Measurements from ENCODE around the gene HOXD4.

Gene HOXD4

DNA sequence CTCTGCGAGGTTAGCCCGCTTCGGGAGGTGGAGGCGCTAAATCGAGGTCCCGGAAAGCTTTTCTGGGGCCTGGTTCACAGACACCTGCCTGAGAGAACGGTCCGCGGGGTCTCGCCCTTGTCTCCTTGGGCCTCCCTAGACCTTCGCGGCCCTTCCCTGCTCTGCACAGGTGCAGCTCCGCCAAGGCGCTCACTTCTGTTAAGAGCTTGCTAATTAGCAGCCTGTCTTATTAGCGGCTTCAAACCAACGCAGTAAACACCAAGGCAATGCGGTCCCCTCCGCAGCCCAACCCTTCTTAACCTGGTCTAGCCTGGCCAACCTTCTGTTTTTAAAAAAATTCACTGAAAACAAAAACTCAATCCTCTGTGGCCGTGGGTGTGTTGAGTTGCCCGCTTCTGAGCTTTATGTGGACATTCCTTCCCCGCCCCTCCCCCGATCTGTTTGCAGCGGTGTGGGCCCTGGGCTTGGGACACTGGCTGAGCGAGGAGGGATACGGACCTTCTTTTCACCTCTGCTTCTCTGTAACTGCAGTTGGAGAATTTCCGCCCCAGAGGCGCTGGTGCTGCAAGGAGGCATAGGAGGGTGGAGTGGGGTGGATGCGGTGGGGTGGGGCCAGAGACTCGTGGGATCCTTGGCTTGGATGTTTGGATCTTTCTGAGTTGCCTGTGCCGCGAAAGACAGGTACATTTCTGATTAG is 3.4 kb upstream of the HOXD4 start:
- Histone ChIP-seq H3K27ac (ENCODE audit: low read depth, low read length) (no peak overlapping the region), H3K9ac (ENCODE audit: low read depth, low read length) (no peak overlapping the region), H3K9me3 (ENCODE audit: insufficient read depth, low read depth, low read length) (0 out of 2 replicates have a peak, but pooled peaks cover 4% of the 10 kb centered on the region), H3K36me3 (ENCODE audit: insufficient read depth, low read length) (no peaks in the 10 kb centered on the region), H3K4me1 (ENCODE audit: insufficient read depth, low read length) (0 out of 2 replicates have a peak, but pooled peaks cover 2% of the 10 kb centered on the region), H3K27me3 (ENCODE audit: insufficient read depth, low read length) (peaks cover 100% of the 10 kb centered on the region), H3K4me3 (ENCODE audit: low read length) (no peak overlapping the region)
- WGBS = 3% methylated on average over 31 of the region's 31 CpGs

DNA sequence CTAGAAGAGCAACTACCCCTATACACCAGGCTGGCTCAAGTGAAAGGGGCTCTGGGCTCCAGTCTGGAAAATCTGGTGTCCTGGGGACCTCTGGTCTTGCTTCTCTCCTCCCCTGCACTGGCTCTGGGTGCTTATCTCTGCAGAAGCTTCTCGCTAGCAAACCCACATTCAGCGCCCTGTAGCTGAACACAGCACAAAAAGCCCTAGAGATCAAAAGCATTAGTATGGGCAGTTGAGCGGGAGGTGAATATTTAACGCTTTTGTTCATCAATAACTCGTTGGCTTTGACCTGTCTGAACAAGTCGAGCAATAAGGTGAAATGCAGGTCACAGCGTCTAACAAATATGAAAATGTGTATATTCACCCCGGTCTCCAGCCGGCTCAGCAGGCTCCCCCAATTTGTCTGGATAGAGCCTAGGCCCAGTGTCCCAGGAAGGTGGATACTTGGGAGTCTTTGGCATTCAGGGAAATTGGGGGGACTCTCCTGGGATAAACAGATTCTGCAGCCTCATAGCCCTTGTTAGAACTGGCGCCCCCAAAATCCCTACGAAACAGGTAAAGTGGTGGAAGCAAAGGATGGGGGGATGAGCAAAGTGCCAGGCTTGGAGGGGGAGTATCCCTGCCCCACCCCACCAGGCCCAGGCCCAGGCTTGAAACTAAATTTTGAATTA is 2.5 kb upstream of the HOXD4 start:
- H3K27me3 ChIP-seq (ENCODE audit: insufficient read depth, low read length) = peaks cover 100% of the 10 kb centered on the region
- no peak overlapping the region for H3K27ac ChIP-seq (ENCODE audit: low read depth, low read length)
- no peak overlapping the region for H3K4me3 ChIP-seq (ENCODE audit: low read length)
- H3K9me3 ChIP-seq (ENCODE audit: insufficient read depth, low read depth, low read length) = 0 out of 2 replicates have a peak, but pooled peaks cover 4% of the 10 kb centered on the region
- 22% methylated on average over 11 of the region's 11 CpGs for WGBS
- no peaks in the 10 kb centered on the region for H3K36me3 ChIP-seq (ENCODE audit: insufficient read depth, low read length)
- H3K9ac ChIP-seq (ENCODE audit: low read depth, low read length) = no peak overlapping the region
- H3K4me1 ChIP-seq (ENCODE audit: insufficient read depth, low read length) = 0 out of 2 replicates have a peak, but pooled peaks cover 2% of the 10 kb centered on the region

DNA sequence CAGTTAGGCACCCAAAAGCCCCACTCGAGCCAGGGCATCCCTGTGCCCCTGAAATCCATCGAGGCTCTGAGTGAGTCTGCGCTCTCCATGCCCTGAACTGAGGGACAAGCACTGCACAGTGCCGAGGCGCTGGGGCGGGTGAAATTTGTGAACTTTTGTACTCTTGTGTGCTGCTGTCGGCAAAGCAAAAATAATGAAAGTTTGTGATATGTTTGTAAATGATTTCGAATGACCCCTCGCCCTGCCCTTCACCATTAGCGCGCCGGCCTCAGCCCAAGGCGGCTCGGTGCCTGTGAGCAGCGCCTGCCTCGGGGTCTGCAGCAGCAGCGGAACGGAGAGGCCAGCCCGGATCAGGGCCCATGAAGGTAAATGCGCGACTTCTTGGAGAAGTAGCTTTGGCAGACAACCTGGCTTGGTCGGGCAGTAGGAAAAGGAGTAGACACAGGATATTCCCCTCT is 1.8 kb upstream of the HOXD4 start:
- no peaks in the 10 kb centered on the region for H3K36me3 ChIP-seq (ENCODE audit: insufficient read depth, low read length)
- H3K9me3 ChIP-seq (ENCODE audit: insufficient read depth, low read depth, low read length) = 0 out of 2 replicates have a peak, but pooled peaks cover 4% of the 10 kb centered on the region
- H3K27ac ChIP-seq (ENCODE audit: low read depth, low read length) = no peak overlapping the region
- no peak overlapping the region for H3K9ac ChIP-seq (ENCODE audit: low read depth, low read length)
- H3K4me3 ChIP-seq (ENCODE audit: low read length) = no peak overlapping the region
- H3K27me3 ChIP-seq (ENCODE audit: insufficient read depth, low read length) = peaks cover 100% of the 10 kb centered on the region
- 0 out of 2 replicates have a peak, but pooled peaks cover 2% of the 10 kb centered on the region for H3K4me1 ChIP-seq (ENCODE audit: insufficient read depth, low read length)
- WGBS = 8% methylated on average over 22 of the region's 22 CpGs

DNA sequence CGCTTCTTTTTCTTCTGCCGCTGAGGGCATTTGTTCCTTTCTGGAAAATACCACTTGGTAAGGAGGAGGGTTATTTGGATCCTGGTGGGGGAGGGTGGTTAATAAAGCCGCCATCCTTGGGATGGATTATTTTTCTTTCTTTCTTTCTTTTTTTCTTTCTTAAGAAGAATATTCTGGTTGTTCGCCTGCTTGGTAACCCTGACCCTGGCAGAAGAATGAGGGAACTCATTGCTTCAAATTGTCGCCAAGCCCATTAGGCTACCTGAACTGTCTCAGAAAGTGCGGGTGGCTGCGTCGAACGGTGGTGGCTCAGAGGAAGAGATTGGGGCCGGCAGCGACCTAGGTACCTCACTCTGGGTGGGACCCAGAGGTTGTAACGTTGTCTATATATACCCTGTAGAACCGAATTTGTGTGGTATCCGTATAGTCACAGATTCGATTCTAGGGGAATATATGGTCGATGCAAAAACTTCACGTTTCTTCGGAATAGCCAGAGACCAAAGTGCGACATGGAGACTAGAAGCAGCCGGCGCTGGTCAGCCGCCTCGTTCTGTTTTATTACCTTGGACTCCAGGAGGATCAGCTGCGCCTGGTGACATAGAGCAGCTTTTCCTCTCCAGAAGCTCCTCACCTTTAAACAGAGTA is 1.3 kb upstream of the HOXD4 start:
- H3K9me3 ChIP-seq (ENCODE audit: insufficient read depth, low read depth, low read length) = 0 out of 2 replicates have a peak, but pooled peaks cover 4% of the 10 kb centered on the region
- peaks cover 4% of the 10 kb centered on the region; the same call in 1 of the 2 replicates for H3K4me1 ChIP-seq (ENCODE audit: insufficient read depth, low read length)
- H3K36me3 ChIP-seq (ENCODE audit: insufficient read depth, low read length) = no peaks in the 10 kb centered on the region
- H3K27ac ChIP-seq (ENCODE audit: low read depth, low read length) = no peak overlapping the region
- H3K4me3 ChIP-seq (ENCODE audit: low read length) = no peak overlapping the region
- 10% methylated on average over 22 of the region's 24 CpGs for WGBS
- H3K9ac ChIP-seq (ENCODE audit: low read depth, low read length) = no peak overlapping the region
- H3K27me3 ChIP-seq (ENCODE audit: insufficient read depth, low read length) = peaks cover 100% of the 10 kb centered on the region

DNA sequence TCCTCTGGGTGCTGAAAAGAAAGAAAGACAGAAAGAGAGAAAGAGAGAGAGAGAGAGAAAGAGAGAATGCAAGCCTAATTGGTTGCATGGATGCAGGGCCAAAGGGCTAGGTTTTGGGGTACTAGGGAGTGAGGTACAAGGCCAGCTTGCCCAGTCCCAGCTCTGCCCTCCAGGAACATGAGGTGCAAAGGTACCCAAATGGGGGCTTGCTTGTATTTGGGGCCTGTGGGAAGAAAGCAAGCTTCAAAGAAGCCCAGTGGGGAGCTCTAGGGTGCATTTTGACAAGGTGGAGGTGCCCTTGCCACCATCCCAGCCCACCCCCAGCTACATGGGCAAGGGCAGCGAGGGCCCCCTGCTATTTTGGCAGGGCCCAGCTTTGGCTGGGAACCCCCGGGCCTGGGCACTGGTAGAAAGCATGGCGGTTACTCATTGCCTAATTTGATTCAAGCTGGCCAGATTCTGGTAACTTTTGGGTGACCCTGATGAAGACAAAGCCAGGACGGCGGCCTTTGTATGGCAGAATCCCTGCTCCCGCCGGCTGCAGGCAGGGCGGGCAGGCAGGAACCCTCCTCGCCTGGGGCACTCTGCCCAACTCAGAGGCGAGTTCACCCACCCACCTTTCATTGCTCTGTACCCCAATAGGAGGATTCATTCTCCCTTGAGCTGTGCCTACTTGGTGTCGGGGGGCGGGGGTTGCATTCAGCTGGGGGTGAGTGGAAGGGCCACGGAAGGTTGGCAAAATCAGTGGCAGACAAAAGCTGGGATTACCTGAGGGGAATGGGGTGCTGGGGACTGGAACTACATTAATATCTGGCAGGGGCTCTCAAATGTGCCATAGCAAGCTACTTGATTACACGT is 537 bp upstream of the HOXD4 start:
- Histone ChIP-seq H3K27me3 (ENCODE audit: insufficient read depth, low read length) (peaks cover 100% of the 10 kb centered on the region), H3K27ac (ENCODE audit: low read depth, low read length) (no peak overlapping the region), H3K9ac (ENCODE audit: low read depth, low read length) (no peak overlapping the region), H3K36me3 (ENCODE audit: insufficient read depth, low read length) (no peaks in the 10 kb centered on the region), H3K9me3 (ENCODE audit: insufficient read depth, low read depth, low read length) (0 out of 2 replicates have a peak, but pooled peaks cover 4% of the 10 kb centered on the region), H3K4me1 (ENCODE audit: insufficient read depth, low read length) (peaks cover 10% of the 10 kb centered on the region; the same call in 1 of the 2 replicates), H3K4me3 (ENCODE audit: low read length) (no peak overlapping the region)
- WGBS = 16% methylated on average over 14 of the region's 14 CpGs

DNA sequence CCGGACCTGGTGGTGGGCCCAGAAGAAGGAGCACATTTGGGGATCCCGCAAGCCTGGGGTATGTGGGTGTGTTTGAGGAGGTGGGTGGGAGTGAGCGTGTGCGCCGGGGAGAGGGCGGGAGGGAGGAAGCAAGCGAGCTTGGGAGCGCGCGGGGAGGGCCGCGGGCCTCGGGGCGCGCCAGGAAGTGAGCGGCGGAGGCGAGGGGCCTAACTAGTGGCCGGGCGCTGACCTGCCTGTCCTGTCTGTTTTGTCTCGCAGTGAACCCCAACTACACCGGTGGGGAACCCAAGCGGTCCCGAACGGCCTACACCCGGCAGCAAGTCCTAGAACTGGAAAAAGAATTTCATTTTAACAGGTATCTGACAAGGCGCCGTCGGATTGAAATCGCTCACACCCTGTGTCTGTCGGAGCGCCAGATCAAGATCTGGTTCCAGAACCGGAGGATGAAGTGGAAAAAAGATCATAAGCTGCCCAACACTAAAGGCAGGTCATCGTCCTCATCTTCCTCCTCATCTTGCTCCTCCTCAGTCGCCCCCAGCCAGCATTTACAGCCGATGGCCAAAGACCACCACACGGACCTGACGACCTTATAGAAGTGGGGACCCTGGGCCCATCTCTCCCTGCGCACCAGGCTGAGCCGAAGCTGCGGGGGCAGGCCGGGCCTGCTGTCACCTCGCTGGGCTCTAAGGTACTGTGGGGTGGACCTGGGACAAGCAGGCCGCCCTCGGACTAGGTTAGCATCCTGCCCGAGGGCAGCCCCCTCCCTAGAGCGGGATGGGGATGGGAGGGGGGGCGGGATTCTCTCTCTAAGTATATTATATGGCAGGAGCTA is 1.2 kb downstream of the HOXD4 start:
- Histone ChIP-seq H3K27me3 (ENCODE audit: insufficient read depth, low read length) (peaks cover 100% of the 10 kb centered on the region), H3K9ac (ENCODE audit: low read depth, low read length) (no peak overlapping the region), H3K27ac (ENCODE audit: low read depth, low read length) (no peak overlapping the region), H3K4me1 (ENCODE audit: insufficient read depth, low read length) (peaks cover 7% of the 10 kb centered on the region; the same call in 1 of the 2 replicates), H3K36me3 (ENCODE audit: insufficient read depth, low read length) (no peaks in the 10 kb centered on the region), H3K9me3 (ENCODE audit: insufficient read depth, low read depth, low read length) (0 out of 2 replicates have a peak, but pooled peaks cover 4% of the 10 kb centered on the region), H3K4me3 (ENCODE audit: low read length) (no peak overlapping the region)
- WGBS = 4% methylated on average over 47 of the region's 48 CpGs

DNA sequence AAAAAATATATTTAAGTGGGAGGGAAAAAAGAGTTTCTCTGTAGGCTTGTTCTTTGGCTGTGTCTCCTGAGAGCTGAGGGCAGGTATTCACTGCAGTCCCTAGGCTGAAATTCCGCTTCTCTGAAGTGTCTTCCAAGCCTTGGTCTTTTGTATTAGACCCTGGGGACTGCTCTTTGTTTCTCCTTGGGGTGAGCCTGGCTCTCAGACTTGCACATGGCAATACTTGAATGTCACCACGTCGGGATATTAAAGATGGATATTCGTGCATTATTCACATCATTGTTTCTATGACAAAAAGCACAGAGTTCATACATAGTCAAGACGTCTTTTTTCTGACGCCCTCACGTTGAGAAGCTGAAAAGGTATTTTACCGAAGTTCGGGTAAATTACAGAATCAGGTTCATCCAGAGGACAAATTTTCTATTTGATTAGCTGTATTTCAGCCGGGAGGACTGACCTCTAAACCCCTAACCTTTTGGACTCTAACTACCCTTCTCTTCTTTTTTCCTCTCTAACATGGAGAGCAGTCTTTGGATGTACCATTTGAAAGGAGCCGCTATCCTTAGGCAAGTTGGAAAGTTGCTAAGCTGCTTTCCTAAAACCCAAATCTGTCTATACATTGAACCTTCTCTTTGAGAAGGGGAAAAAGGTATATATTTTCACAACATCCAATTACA is 3.4 kb downstream of the HOXD4 start:
- WGBS = 4% methylated on average over 10 of the region's 11 CpGs
- no peaks in the 10 kb centered on the region for H3K36me3 ChIP-seq (ENCODE audit: insufficient read depth, low read length)
- H3K27ac ChIP-seq (ENCODE audit: low read depth, low read length) = no peak overlapping the region
- H3K9ac ChIP-seq (ENCODE audit: low read depth, low read length) = no peak overlapping the region
- H3K9me3 ChIP-seq (ENCODE audit: insufficient read depth, low read depth, low read length) = 0 out of 2 replicates have a peak, but pooled peaks cover 4% of the 10 kb centered on the region
- peaks cover 7% of the 10 kb centered on the region; the same call in 1 of the 2 replicates for H3K4me1 ChIP-seq (ENCODE audit: insufficient read depth, low read length)
- no peak overlapping the region for H3K4me3 ChIP-seq (ENCODE audit: low read length)
- peaks cover 100% of the 10 kb centered on the region for H3K27me3 ChIP-seq (ENCODE audit: insufficient read depth, low read length)

DNA sequence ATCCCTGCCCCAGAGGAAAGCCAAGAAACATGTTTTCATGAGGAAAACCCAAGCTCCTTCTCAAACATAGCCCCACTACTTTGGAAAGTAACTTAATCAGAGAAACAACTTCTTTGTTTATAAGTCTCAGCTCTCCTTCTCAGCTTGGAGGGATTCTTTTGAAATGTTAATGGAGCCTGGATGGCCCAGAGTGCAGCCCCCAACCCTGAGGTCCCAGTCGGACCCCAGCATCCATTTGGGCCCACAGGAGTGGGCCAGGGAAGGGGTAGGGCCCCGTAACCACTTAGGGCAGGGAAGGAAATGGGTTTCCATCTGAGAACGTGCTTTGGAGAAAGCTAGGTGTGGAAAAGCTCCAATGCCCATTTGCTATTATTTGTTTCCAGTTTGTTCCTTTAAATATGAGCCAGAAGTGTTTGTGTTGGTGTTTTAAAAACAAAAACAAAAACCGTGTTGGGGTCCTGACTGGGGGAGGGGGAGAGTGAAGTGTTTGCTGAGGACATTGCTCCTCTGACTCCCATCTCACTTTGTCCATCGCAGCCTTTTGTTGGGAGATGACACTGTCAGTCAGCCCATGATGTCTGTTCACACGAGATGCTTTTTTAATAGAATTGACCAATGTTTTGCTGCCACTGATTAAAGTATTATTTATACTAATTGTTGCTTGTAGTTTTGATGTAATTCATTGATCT is 4.2 kb downstream of the HOXD4 start:
- H3K9me3 ChIP-seq (ENCODE audit: insufficient read depth, low read depth, low read length) = 0 out of 2 replicates have a peak, but pooled peaks cover 4% of the 10 kb centered on the region
- peaks cover 7% of the 10 kb centered on the region; the same call in 1 of the 2 replicates for H3K4me1 ChIP-seq (ENCODE audit: insufficient read depth, low read length)
- no peak overlapping the region for H3K4me3 ChIP-seq (ENCODE audit: low read length)
- H3K36me3 ChIP-seq (ENCODE audit: insufficient read depth, low read length) = no peaks in the 10 kb centered on the region
- 1% methylated on average over 5 of the region's 6 CpGs for WGBS
- peaks cover 100% of the 10 kb centered on the region for H3K27me3 ChIP-seq (ENCODE audit: insufficient read depth, low read length)
- no peak overlapping the region for H3K27ac ChIP-seq (ENCODE audit: low read depth, low read length)
- H3K9ac ChIP-seq (ENCODE audit: low read depth, low read length) = no peak overlapping the region

DNA sequence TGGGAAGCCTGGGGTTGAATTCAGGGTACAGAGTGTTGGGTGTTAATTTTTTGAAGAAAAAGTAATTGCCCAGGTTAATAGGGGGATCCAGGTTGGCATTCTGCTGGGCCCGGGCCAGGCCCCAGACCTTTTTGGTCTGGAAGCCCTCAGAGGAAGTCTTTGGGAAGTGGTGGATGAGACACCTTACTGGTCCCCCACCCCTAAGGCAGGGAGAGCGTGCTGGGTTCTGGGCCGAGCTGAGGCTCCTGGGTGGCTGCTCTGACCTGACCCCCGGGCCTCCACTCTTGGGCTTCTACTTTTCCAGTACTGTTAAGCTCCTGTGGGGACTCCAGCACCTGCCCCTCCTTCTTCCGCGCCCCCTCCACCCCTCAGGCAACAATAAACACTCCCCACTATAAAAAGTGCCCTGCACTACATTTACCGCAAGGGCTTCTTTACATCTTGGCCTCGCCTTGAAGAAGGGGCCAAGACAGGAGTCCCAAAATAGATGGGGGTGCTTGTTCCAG is 5.0 kb downstream of the HOXD4 start:
- no peak overlapping the region for H3K27ac ChIP-seq (ENCODE audit: low read depth, low read length)
- no peaks in the 10 kb centered on the region for H3K36me3 ChIP-seq (ENCODE audit: insufficient read depth, low read length)
- 0 out of 2 replicates have a peak, but pooled peaks cover 4% of the 10 kb centered on the region for H3K9me3 ChIP-seq (ENCODE audit: insufficient read depth, low read depth, low read length)
- H3K9ac ChIP-seq (ENCODE audit: low read depth, low read length) = no peak overlapping the region
- H3K4me3 ChIP-seq (ENCODE audit: low read length) = no peak overlapping the region
- peaks cover 100% of the 10 kb centered on the region for H3K27me3 ChIP-seq (ENCODE audit: insufficient read depth, low read length)
- H3K4me1 ChIP-seq (ENCODE audit: insufficient read depth, low read length) = peaks cover 7% of the 10 kb centered on the region; the same call in 1 of the 2 replicates
- 12% methylated on average over 8 of the region's 8 CpGs for WGBS

Measured in HUES64 (cell line).